CD4-positive, alpha-beta T cell treated with Interleukin-4 for 4 hours (primary cell): ENCODE data around the gene ARHGAP32.
"Not testable (repeated sequence)": the region's sequence is repeated elsewhere in the genome, so short reads cannot be mapped to it uniquely, and the experiment has no call there.

Experiments
- DNase-seq: peaks from one replicate; pipeline ENCODE4 v3.0.0-alpha.2; 2020

Gene ARHGAP32

GRCh38 chr11:128927683-128928336, 264.3 kb downstream of the ARHGAP32 start:
- DNase-seq, result no peak

GRCh38 chr11:128927108-128927461, 265.0 kb downstream of the ARHGAP32 start:
- no peak for DNase-seq

- no peak for DNase-seq
These were observed 265.6 kb downstream of the ARHGAP32 start for GRCh38 chr11:128926437-128927107.

- no peak for DNase-seq
These were observed 266.1 kb downstream of the ARHGAP32 start for GRCh38 chr11:128926000-128926399.

GRCh38 chr11:128925250-128925600, 266.9 kb downstream of the ARHGAP32 start:
- no peak for DNase-seq

GRCh38 chr11:128924510-128925249, 267.4 kb downstream of the ARHGAP32 start:
- no peak for DNase-seq

GRCh38 chr11:128924104-128924503, 268.0 kb downstream of the ARHGAP32 start:
- no peak for DNase-seq

- no peak for DNase-seq
These were observed 270.3 kb downstream of the ARHGAP32 start for GRCh38 chr11:128921793-128922192.

- no peak for DNase-seq
These were observed 271.5 kb downstream of the ARHGAP32 start for GRCh38 chr11:128920666-128921065.

GRCh38 chr11:128919635-128920034, 272.5 kb downstream of the ARHGAP32 start:
- not testable (repeated sequence) for DNase-seq

GRCh38 chr11:128919216-128919615, 272.9 kb downstream of the ARHGAP32 start:
- DNase-seq, result no peak

GRCh38 chr11:128917144-128917724, 274.9 kb downstream of the ARHGAP32 start:
- no peak for DNase-seq

- no peak for DNase-seq
These were observed 275.4 kb downstream of the ARHGAP32 start for GRCh38 chr11:128916681-128917080.

GRCh38 chr11:128916037-128916572, 276.0 kb downstream of the ARHGAP32 start:
- no peak for DNase-seq

GRCh38 chr11:128915149-128915521, 277.0 kb downstream of the ARHGAP32 start:
- no peak for DNase-seq
